ENCODE results near the gene ATP6V1B1. TPM values are rescaled to one million over a fixed set of nuclear protein-coding genes. Genes with fewer than 3 reads are reported as not detected.

ATP6V1B1 gene
- total and polyA plus RNA-seq, 9 of the 15 experiments (the other 6 are each of a cell fraction or from before 2014, with no cell fraction given): not detected

DNA sequence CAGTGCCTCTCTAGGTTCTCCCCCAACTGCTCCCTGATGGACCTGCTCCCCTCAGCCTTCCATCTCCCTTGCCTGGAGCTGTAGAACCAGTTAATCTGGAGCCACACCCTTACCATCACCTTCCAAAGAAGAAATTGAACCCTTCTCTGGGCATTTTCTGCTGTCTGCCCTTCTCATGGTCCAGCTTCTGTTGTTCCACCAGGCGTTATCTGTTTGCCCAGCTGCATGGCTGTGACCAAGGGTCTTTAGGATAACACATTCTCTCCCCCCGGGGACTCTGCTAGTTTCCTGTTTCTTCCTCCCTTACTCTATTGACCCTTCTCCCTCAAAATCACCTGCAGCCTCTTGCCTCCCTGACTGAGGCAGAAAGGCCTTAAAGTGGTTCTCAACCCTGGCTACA, 39.5 kb downstream of the ATP6V1B1 start (continued):
- TF ChIP-seq, protein P1, sequence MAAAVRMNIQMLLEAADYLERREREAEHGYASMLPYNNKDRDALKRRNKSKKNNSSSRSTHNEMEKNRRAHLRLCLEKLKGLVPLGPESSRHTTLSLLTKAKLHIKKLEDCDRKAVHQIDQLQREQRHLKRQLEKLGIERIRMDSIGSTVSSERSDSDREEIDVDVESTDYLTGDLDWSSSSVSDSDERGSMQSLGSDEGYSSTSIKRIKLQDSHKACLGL (CRISPR knock-in tag; IDR thresholded peaks at IDR 0.05; ENCODE audit: borderline replicate concordance, poor library complexity, severe bottlenecking): no peak
- TF ChIP-seq MEIS2 (IDR thresholded peaks at IDR 0.05; ENCODE audit: partially characterized antibody) (no peak), TEAD4 (IDR thresholded peaks at IDR 0.05; ENCODE audit: low read length) (peak; percentile 27; the same call in 1 of the 2 replicates), TEAD4 (CRISPR knock-in tag; IDR thresholded peaks at IDR 0.05; ENCODE audit: borderline replicate concordance) (no peak), RBM25 (IDR thresholded peaks at IDR 0.05; ENCODE audit: low read depth, low read length, severe bottlenecking) (no peak), MYNN (IDR thresholded peaks at IDR 0.05) (no peak), MYNN (CRISPR knock-in tag; IDR thresholded peaks at IDR 0.05) (no peak), BRF1 (IDR thresholded peaks at IDR 0.05; ENCODE audit: borderline replicate concordance, extremely low read depth, insufficient read length) (no peak), RAD21 (CRISPR knock-in tag; conservative IDR thresholded peaks at IDR 0.05 in 1 of 2, IDR thresholded peaks at IDR 0.05 in 1 of 2) (no peak), FOXJ3 (CRISPR knock-in tag; IDR thresholded peaks at IDR 0.05) (no peak), MAFG (tag; conservative IDR thresholded peaks at IDR 0.05) (no peak), NCOA2 (IDR thresholded peaks at IDR 0.05; ENCODE audit: partially characterized antibody in 2 of 2) (no peak), POLR2AphosphoS2 (IDR thresholded peaks at IDR 0.05; ENCODE audit: low read length) (no peak)
- TF ChIP-seq, protein P2, sequence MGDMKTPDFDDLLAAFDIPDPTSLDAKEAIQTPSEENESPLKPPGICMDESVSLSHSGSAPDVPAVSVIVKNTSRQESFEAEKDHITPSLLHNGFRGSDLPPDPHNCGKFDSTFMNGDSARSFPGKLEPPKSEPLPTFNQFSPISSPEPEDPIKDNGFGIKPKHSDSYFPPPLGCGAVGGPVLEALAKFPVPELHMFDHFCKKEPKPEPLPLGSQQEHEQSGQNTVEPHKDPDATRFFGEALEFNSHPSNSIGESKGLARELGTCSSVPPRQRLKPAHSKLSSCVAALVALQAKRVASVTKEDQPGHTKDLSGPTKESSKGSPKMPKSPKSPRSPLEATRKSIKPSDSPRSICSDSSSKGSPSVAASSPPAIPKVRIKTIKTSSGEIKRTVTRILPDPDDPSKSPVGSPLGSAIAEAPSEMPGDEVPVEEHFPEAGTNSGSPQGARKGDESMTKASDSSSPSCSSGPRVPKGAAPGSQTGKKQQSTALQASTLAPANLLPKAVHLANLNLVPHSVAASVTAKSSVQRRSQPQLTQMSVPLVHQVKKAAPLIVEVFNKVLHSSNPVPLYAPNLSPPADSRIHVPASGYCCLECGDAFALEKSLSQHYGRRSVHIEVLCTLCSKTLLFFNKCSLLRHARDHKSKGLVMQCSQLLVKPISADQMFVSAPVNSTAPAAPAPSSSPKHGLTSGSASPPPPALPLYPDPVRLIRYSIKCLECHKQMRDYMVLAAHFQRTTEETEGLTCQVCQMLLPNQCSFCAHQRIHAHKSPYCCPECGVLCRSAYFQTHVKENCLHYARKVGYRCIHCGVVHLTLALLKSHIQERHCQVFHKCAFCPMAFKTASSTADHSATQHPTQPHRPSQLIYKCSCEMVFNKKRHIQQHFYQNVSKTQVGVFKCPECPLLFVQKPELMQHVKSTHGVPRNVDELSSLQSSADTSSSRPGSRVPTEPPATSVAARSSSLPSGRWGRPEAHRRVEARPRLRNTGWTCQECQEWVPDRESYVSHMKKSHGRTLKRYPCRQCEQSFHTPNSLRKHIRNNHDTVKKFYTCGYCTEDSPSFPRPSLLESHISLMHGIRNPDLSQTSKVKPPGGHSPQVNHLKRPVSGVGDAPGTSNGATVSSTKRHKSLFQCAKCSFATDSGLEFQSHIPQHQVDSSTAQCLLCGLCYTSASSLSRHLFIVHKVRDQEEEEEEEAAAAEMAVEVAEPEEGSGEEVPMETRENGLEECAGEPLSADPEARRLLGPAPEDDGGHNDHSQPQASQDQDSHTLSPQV (IDR thresholded peaks at IDR 0.05): no peak
- TF ChIP-seq, protein P3, sequence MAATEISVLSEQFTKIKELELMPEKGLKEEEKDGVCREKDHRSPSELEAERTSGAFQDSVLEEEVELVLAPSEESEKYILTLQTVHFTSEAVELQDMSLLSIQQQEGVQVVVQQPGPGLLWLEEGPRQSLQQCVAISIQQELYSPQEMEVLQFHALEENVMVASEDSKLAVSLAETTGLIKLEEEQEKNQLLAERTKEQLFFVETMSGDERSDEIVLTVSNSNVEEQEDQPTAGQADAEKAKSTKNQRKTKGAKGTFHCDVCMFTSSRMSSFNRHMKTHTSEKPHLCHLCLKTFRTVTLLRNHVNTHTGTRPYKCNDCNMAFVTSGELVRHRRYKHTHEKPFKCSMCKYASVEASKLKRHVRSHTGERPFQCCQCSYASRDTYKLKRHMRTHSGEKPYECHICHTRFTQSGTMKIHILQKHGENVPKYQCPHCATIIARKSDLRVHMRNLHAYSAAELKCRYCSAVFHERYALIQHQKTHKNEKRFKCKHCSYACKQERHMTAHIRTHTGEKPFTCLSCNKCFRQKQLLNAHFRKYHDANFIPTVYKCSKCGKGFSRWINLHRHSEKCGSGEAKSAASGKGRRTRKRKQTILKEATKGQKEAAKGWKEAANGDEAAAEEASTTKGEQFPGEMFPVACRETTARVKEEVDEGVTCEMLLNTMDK (IDR thresholded peaks at IDR 0.05; ENCODE audit: borderline replicate concordance, insufficient read depth, low read depth, low read length, poor library complexity, severe bottlenecking): no peak
- TF ChIP-seq, protein P4, sequence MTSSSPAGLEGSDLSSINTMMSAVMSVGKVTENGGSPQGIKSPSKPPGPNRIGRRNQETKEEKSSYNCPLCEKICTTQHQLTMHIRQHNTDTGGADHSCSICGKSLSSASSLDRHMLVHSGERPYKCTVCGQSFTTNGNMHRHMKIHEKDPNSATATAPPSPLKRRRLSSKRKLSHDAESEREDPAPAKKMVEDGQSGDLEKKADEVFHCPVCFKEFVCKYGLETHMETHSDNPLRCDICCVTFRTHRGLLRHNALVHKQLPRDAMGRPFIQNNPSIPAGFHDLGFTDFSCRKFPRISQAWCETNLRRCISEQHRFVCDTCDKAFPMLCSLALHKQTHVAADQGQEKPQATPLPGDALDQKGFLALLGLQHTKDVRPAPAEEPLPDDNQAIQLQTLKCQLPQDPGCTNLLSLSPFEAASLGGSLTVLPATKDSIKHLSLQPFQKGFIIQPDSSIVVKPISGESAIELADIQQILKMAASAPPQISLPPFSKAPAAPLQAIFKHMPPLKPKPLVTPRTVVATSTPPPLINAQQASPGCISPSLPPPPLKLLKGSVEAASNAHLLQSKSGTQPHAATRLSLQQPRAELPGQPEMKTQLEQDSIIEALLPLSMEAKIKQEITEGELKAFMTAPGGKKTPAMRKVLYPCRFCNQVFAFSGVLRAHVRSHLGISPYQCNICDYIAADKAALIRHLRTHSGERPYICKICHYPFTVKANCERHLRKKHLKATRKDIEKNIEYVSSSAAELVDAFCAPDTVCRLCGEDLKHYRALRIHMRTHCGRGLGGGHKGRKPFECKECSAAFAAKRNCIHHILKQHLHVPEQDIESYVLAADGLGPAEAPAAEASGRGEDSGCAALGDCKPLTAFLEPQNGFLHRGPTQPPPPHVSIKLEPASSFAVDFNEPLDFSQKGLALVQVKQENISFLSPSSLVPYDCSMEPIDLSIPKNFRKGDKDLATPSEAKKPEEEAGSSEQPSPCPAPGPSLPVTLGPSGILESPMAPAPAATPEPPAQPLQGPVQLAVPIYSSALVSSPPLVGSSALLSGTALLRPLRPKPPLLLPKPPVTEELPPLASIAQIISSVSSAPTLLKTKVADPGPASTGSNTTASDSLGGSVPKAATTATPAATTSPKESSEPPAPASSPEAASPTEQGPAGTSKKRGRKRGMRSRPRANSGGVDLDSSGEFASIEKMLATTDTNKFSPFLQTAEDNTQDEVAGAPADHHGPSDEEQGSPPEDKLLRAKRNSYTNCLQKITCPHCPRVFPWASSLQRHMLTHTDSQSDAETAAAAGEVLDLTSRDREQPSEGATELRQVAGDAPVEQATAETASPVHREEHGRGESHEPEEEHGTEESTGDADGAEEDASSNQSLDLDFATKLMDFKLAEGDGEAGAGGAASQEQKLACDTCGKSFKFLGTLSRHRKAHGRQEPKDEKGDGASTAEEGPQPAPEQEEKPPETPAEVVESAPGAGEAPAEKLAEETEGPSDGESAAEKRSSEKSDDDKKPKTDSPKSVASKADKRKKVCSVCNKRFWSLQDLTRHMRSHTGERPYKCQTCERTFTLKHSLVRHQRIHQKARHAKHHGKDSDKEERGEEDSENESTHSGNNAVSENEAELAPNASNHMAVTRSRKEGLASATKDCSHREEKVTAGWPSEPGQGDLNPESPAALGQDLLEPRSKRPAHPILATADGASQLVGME (CRISPR knock-in tag; IDR thresholded peaks at IDR 0.05): no peak
